H9 (cell line): Measurements from ENCODE around the gene SLC44A2. TPM values are rescaled to one million over a fixed set of nuclear protein-coding genes. Genes with fewer than 3 reads are reported as not detected.
A peak's percentile ranks its signal among the peaks of the same experiment; 100 is the strongest.

Experiments used
- DNase-seq: peaks from one replicate; pipeline ENCODE4 v3.0.0-alpha.2; 2017
- H2AFZ ChIP-seq: one replicate; pipeline ENCODE4 v1.6.1; 2013; ENCODE audit warnings: mild to moderate bottlenecking, low read length, control low read depth, moderate library complexity
- H2AK5ac ChIP-seq: 2 replicates; pipeline ENCODE4 v1.6.1; 2013; ENCODE audit warnings: low read length, control low read depth, mixed read lengths; ENCODE audit not compliant: insufficient read length
- H2BK120ac ChIP-seq: one replicate; pipeline ENCODE4 v1.6.1; 2013; ENCODE audit warnings: low read depth, mild to moderate bottlenecking, low read length, control low read depth, inconsistent platforms; ENCODE audit not compliant: poor library complexity, severe bottlenecking
- H2BK12ac ChIP-seq: 2 replicates; pipeline ENCODE4 v1.6.1; 2013; ENCODE audit warnings: low read length, control low read depth, mixed read lengths, low read depth; ENCODE audit not compliant: insufficient read length
- H2BK15ac ChIP-seq: 2 replicates; pipeline ENCODE4 v1.6.1; 2013; ENCODE audit warnings: low read depth, low read length, control low read depth
- H2BK20ac ChIP-seq: one replicate; pipeline ENCODE4 v1.6.1; 2013; ENCODE audit warnings: low read depth, mild to moderate bottlenecking, low read length, control low read depth, inconsistent platforms; ENCODE audit not compliant: poor library complexity, severe bottlenecking
- H2BK5ac ChIP-seq: 2 replicates; pipeline ENCODE4 v1.6.1; 2013; ENCODE audit warnings: low read length, control low read depth, mixed read lengths; ENCODE audit not compliant: insufficient read length
- H3K14ac ChIP-seq: 2 replicates; pipeline ENCODE4 v1.6.1; 2013; ENCODE audit warnings: low read length, control low read depth; ENCODE audit not compliant: insufficient read depth
- H3K18ac ChIP-seq: 2 replicates; pipeline ENCODE4 v1.6.1; 2013; ENCODE audit warnings: low read depth, mild to moderate bottlenecking, mixed read lengths, low read length, control low read depth; ENCODE audit not compliant: insufficient read length
- H3K23ac ChIP-seq: 2 replicates; pipeline ENCODE4 v1.6.1; 2013; ENCODE audit warnings: low read length, control low read depth, mixed read lengths, low read depth; ENCODE audit not compliant: insufficient read length
- H3K23me2 ChIP-seq: 2 replicates; pipeline ENCODE4 v1.6.1; 2013; ENCODE audit warnings: low read depth, mild to moderate bottlenecking, mixed read lengths, low read length, control low read depth; ENCODE audit not compliant: insufficient read length, poor library complexity, severe bottlenecking
- H3K27ac ChIP-seq: 2 replicates; pipeline ENCODE4 v1.5.1; 2013; ENCODE audit warnings: low read length, control low read depth, mixed read lengths, low read depth; ENCODE audit not compliant: insufficient read length
- H3K27me3 ChIP-seq: 2 replicates; pipeline ENCODE4 v1.6.1; 2013; ENCODE audit warnings: low read length, control low read depth, inconsistent platforms; ENCODE audit not compliant: insufficient read depth
- H3K4ac ChIP-seq: 2 replicates; pipeline ENCODE4 v1.6.1; 2013; ENCODE audit warnings: low read depth, mild to moderate bottlenecking, control low read depth, inconsistent platforms, low read length, moderate library complexity
- H3K4me1 ChIP-seq: 2 replicates; pipeline ENCODE4 v1.6.1; 2013; ENCODE audit warnings: low read length, control low read depth, inconsistent platforms; ENCODE audit not compliant: insufficient read depth
- H3K4me2 ChIP-seq: 2 replicates; pipeline ENCODE4 v1.6.1; 2013; ENCODE audit warnings: low read length, control low read depth, mixed read lengths; ENCODE audit not compliant: insufficient read length, insufficient read depth
- H3K56ac ChIP-seq: 2 replicates; pipeline ENCODE4 v1.6.1; 2013; ENCODE audit warnings: low read depth, mild to moderate bottlenecking, mixed read lengths, low read length, control low read depth; ENCODE audit not compliant: insufficient read length
- H3K79me1 ChIP-seq: 2 replicates; pipeline ENCODE4 v1.6.1; 2013; ENCODE audit warnings: low read depth, mild to moderate bottlenecking, moderate library complexity, low read length, control low read depth, inconsistent platforms; ENCODE audit not compliant: insufficient read depth, poor library complexity, severe bottlenecking
- H3K79me2 ChIP-seq: 2 replicates; pipeline ENCODE4 v1.6.1; 2013; ENCODE audit warnings: low read length, control low read depth, inconsistent platforms; ENCODE audit not compliant: insufficient read depth
- H3K9ac ChIP-seq: 2 replicates; pipeline ENCODE4 v1.6.1; 2013; ENCODE audit warnings: low read length, control low read depth, mixed read lengths; ENCODE audit not compliant: insufficient read length; ENCODE audit errors: extremely low read depth
- H3K9me3 ChIP-seq: one replicate; pipeline ENCODE4 v1.6.1; 2013; ENCODE audit warnings: low read depth, low read length, inconsistent platforms; ENCODE audit not compliant: control insufficient read depth
- H3T11ph ChIP-seq: one replicate; pipeline ENCODE4 v1.6.1; 2013; ENCODE audit warnings: mild to moderate bottlenecking, low read length, control low read depth, inconsistent platforms
- H4K20me1 ChIP-seq: one replicate; pipeline ENCODE4 v1.6.1; 2013; ENCODE audit not compliant: control insufficient read depth, insufficient read length, insufficient read depth
- H4K5ac ChIP-seq: 2 replicates; pipeline ENCODE4 v1.6.1; 2013; ENCODE audit warnings: low read depth, mild to moderate bottlenecking, mixed read lengths, low read length, control low read depth; ENCODE audit not compliant: insufficient read length
- H4K8ac ChIP-seq: replicated peaks from 2 replicates; pipeline ENCODE4 v1.6.1; 2013; ENCODE audit warnings: low read length, control low read depth, mixed read lengths, low read depth; ENCODE audit not compliant: insufficient read length
- H4K91ac ChIP-seq: 2 replicates; pipeline ENCODE4 v1.6.1; 2013; ENCODE audit warnings: low read depth, mild to moderate bottlenecking, moderate library complexity, mixed read lengths, low read length, control low read depth; ENCODE audit not compliant: insufficient read length
- H3K27ac Mint-ChIP-seq, 3 experiments: 2 replicates in 2 of 3; 3 replicates in 1 of 3; pipeline ENCODE4 v1.8.0; 2020 to 2021; ENCODE audit warnings: mixed read lengths in 3 of 3, mild to moderate bottlenecking in 1 of 3, moderate library complexity in 1 of 3
- H3K27me3 Mint-ChIP-seq: 2 replicates; pipeline ENCODE4 v1.8.0; 2021; ENCODE audit warnings: low read depth, mild to moderate bottlenecking, moderate library complexity, mixed read lengths
- H3K36me3 Mint-ChIP-seq, 3 experiments: 2 replicates in 2 of 3; 3 replicates in 1 of 3; pipeline ENCODE4 v1.8.0; 2020 to 2021; ENCODE audit warnings: low read depth in 3 of 3, mixed read lengths in 3 of 3; ENCODE audit not compliant: insufficient read depth in 1 of 3
- H3K4me1 Mint-ChIP-seq, 2 experiments: 2 replicates each; pipeline ENCODE4 v1.8.0; 2020; ENCODE audit warnings: mixed read lengths in 2 of 2
- H3K4me3 Mint-ChIP-seq, 2 experiments: 2 replicates in 1 of 2; 3 replicates in 1 of 2; pipeline ENCODE4 v1.8.0; 2020 to 2021; ENCODE audit warnings: mild to moderate bottlenecking in 2 of 2, mixed read lengths in 2 of 2, moderate library complexity in 1 of 2
- H3K9me3 Mint-ChIP-seq, 2 experiments: 2 replicates in 1 of 2; 3 replicates in 1 of 2; pipeline ENCODE4 v1.8.0; 2020; ENCODE audit warnings: mild to moderate bottlenecking in 2 of 2, mixed read lengths in 2 of 2, moderate library complexity in 1 of 2
- WGBS: extraction: QIAGEN DNeasy Blood & Tissue Kit; methylation state at CpG from one replicate; pipeline ENCODE4 v1.1.7; 2013; ENCODE audit warnings: missing lambda C conversion rate, low lambda C conversion rate, mixed read lengths; ENCODE audit not compliant: insufficient read length; ENCODE audit errors: extremely low coverage; 5-methylcytosine and 5-hydroxymethylcytosine counted together
- total RNA-seq: library from RNA; stranded (reverse); gene quantifications from 2 replicates; pipeline ENCODE4 v1.2.1, GENCODE V29; 2021
- TF ChIP-seq, protein P1 (sequence below): fragments of 200-600 bp; sonication (generic); conservative IDR thresholded peaks from 3 replicates; pipeline ENCODE4 v1.8.0; 2021; ENCODE audit warnings: antibody characterized with exemption, mild to moderate bottlenecking

SLC44A2 gene
- total RNA-seq, 1 experiment from 2014 or later = 121 TPM

GRCh38 chr19:10678813-10679212 is 53.5 kb downstream of the SLC44A2 start:
- H3K27ac ChIP-seq = no peak overlapping the region
- no peak overlapping the region for H2BK20ac ChIP-seq
- H3T11ph ChIP-seq = no peak overlapping the region
- peaks cover 11% of the 10 kb centered on the region for H3K79me1 ChIP-seq
- H3K79me2 ChIP-seq = peaks cover 5% of the 10 kb centered on the region; the same call in 1 of the 2 replicates
- H3K56ac ChIP-seq = no peak overlapping the region
- no peaks in the 10 kb centered on the region for H3K23me2 ChIP-seq
- H3K23ac ChIP-seq = no peak overlapping the region
- no peaks in the 10 kb centered on the region for H3K9me3 Mint-ChIP-seq
- no peak overlapping the region for H4K8ac ChIP-seq
- peaks cover 65 to 100% (median 97%) of the 10 kb centered on the region in 3 experiments for H3K36me3 Mint-ChIP-seq
- H3K4me1 Mint-ChIP-seq = no peaks in the 10 kb centered on the region
- H4K20me1 ChIP-seq = peaks cover 3% of the 10 kb centered on the region
- no peak overlapping the region for H3K4ac ChIP-seq
- no peaks in the 10 kb centered on the region for H3K4me1 ChIP-seq
- peak overlapping the region in 2 of 3 experiments; percentile 40 to 51; a peak in 3 of 7 replicates for H3K27ac Mint-ChIP-seq
- no peak overlapping the region for H2BK5ac ChIP-seq
- H2BK12ac ChIP-seq = no peak overlapping the region
- no CpG with 5 or more reads among the region's 12 CpGs for WGBS
- H3K9ac ChIP-seq = no peak overlapping the region
- H3K27me3 ChIP-seq = no peaks in the 10 kb centered on the region
- no peak overlapping the region for H4K5ac ChIP-seq
- H3K9me3 ChIP-seq = no peaks in the 10 kb centered on the region
- no peak overlapping the region for H2BK15ac ChIP-seq
- H3K14ac ChIP-seq = no peak overlapping the region
- no peak overlapping the region for H3K4me3 Mint-ChIP-seq
- H3K4me2 ChIP-seq = no peak overlapping the region
- TF ChIP-seq, protein P1, sequence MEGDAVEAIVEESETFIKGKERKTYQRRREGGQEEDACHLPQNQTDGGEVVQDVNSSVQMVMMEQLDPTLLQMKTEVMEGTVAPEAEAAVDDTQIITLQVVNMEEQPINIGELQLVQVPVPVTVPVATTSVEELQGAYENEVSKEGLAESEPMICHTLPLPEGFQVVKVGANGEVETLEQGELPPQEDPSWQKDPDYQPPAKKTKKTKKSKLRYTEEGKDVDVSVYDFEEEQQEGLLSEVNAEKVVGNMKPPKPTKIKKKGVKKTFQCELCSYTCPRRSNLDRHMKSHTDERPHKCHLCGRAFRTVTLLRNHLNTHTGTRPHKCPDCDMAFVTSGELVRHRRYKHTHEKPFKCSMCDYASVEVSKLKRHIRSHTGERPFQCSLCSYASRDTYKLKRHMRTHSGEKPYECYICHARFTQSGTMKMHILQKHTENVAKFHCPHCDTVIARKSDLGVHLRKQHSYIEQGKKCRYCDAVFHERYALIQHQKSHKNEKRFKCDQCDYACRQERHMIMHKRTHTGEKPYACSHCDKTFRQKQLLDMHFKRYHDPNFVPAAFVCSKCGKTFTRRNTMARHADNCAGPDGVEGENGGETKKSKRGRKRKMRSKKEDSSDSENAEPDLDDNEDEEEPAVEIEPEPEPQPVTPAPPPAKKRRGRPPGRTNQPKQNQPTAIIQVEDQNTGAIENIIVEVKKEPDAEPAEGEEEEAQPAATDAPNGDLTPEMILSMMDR = no peak
- H2AFZ ChIP-seq = no peak overlapping the region
- no peak overlapping the region for H4K91ac ChIP-seq
- no peaks in the 10 kb centered on the region; the same call in 1 of the 2 replicates for H3K27me3 Mint-ChIP-seq
- no peak overlapping the region for H2BK120ac ChIP-seq
- DNase-seq = no peak
- H3K18ac ChIP-seq = no peak overlapping the region
- no peak overlapping the region for H2AK5ac ChIP-seq
